Measurements from ENCODE around the gene AOPEP.
"Not testable (repeated sequence)": the region's sequence is repeated elsewhere in the genome, so short reads cannot be mapped to it uniquely, and the experiment has no call there.

Gene AOPEP

DNA sequence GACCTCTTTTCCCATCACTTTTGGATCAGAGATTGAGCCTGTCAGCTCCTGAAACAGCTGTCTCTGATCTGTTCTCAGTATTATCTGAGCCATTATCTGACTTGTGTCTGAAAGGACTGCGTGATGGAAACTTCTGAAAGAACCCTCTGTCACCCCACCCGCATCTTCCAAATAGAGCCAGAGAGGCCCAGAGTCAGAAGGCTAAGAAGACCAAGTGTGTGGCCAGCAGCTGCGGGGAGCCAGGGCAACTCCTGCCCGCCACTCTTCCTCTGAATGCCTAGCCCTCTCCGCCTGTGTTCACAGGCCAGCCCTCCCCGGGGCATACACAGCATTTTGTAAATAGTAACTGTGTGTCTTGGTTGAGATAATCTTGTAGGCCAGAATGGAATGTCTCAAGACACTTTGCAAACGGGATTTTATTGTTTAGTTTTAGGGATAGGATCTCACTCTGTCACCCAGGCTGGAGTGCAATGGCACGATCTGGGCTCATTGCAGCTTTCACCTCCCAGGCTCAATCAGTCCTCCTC, 92.7 kb downstream of the AOPEP start:
- no peak for DNase-seq

DNA sequence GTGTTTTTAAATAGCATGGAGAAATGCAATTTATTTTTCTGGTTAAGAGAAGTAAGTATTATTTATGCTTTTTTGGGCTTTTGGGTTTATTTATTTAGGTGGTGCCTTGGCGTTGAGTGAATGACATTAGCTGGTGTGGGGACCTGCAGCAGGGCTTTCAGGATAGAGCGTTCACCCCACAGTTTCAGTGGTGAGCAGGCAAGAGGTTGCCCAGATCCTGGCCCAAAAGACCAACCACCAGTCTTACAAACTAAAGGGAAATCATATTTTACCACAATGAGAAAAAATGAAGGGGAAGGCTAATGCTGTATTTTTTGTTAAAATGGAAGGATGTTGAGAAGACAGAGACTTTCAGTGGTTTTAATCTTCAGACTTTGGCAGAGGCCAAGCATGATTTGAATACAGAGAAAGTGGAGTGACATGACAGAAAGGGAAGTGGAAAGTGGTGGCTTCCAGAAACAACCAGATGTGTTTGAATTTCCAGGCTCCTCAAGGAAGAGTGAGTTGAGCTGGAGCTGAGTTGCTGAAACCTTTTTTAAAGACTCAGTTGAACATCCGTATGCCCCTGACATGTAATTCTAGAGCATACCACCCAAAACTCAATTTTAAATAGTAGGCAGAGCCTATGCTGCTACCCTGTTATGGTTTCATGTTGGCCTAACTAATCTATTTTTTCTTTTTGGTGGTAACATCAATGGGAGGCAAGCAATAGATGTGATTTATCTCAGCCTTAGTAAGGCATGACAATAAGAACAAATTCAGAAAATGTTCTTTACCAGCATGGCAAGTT, 94.8 kb downstream of the AOPEP start:
- no peak for DNase-seq

DNA sequence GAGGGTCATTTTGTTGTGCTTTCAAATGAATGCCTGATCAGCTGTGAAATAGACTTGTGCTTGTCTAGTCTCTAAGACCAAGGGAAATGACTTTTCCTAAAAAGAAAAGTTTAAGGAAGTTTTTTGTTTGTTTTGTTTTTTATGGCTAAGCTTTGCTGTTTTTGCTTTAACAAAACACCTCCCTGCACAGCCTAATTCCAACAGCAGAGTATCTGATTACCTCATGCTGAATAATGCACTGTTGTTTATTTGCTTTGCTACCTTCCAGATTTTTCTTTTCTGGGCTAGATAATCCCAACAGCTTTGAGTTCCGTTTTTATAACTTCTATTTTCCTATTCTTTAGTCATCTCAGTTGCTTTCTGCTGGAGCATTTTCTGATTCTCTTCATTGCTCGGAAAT, 95.8 kb downstream of the AOPEP start:
- DNase-seq = no peak

DNA sequence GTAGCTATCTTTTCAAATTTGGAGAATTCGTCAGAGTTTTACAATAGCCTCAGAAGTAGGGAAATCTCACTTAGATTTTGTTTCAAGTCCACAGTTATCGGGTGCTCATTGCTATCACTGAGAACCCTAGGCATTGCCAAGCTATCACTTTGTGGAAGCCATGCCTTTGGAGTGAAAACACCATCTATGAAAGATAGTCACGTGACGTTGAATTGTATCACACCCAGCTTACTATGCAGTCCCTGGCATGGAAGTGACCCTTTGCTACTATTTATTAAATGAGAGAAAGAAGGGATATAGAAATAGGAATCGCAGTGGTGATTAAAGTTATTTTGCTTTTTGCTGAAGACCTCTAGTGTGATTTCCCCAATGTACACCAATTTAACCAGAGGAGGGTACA, 97.2 kb downstream of the AOPEP start:
- no peak for DNase-seq

DNA sequence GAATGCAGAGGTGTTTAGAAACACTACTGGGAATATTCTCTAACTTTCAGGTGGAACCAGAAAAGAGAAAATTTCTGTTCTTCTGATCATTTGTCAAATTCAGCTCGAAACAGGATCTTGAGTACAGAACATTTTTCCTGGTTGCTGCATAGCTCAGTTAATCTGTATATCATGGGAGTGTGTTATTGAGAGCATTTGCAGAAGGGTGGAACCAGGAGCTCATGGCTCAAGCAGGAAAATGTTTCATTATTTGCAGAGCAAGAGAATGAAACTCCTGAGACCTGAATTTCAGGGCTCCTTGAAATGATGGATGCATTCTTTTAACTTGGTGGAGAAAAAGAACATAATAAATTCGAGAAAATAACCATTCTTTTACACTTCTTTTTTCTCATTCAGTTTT, 97.9 kb downstream of the AOPEP start:
- DNase-seq = no peak

DNA sequence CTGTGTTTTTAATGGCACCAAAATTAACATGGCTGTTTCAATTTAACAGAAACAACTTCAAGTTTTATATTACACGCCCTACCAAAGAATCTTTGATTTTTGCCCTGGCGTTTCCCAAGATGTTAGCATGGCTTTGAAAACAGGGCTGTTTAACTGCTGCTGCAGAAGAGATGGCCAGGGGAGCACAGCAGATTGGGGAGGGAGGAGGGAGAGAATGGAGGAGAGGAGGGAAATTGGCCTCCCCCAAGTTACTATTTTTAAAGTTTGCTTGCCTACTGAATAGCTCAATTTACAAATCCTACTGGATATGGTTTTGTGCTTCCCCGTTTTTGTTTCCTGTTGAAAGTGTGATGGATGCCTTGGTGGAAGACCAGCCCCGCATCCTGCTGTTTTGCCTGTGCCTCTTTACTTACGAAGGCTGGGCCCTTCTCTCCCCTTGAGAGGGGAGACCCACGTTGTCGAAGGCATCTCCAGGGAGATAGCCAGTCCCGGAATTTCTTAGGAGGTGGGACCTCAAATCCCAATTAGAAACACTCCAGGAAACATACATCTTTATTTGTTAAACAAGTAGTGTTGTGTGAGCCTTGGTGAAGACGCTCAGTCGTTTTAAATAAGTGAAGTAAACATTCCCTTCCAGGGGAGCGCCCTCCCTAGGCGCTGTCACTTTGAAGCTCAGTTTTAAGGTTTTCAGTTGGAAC, 98.6 kb downstream of the AOPEP start:
- no peak for DNase-seq

DNA sequence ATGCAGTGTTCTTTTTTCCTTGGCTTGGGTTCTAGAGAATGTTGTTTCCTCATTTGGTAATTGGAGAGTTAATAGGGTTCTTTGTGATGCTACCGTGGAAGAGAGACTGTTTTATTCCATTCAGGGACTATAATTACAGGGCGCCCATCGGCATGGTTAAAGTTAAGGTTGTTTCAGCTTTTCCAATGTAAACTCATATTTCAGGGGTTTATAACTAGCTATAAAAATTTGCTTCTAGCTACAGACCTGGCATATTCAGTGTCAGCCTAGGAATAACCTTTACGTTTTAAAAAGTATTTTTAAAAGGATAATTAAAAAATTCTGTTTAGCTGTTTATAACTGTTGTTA, 99.1 kb downstream of the AOPEP start:
- DNase-seq = no peak

DNA sequence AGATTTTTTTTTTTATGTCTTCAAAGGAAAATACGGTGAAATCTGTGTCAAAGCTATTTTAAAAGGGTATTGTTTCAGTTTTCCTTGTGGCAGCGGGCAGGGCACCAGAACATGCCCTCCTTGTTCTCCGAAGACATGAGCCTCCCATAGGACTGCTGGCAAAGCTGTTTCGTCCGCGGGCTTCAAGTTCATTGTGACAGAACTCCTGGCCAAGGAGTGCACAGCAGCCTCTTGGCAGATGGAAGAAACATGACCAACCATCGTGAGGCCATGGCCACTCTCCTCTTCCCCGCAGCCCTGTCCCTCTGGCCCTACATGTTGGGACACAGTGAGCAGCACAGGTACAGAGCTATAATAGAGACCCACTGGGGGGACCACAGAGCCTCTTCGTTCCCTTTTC, 99.5 kb downstream of the AOPEP start:
- DNase-seq = no peak

DNA sequence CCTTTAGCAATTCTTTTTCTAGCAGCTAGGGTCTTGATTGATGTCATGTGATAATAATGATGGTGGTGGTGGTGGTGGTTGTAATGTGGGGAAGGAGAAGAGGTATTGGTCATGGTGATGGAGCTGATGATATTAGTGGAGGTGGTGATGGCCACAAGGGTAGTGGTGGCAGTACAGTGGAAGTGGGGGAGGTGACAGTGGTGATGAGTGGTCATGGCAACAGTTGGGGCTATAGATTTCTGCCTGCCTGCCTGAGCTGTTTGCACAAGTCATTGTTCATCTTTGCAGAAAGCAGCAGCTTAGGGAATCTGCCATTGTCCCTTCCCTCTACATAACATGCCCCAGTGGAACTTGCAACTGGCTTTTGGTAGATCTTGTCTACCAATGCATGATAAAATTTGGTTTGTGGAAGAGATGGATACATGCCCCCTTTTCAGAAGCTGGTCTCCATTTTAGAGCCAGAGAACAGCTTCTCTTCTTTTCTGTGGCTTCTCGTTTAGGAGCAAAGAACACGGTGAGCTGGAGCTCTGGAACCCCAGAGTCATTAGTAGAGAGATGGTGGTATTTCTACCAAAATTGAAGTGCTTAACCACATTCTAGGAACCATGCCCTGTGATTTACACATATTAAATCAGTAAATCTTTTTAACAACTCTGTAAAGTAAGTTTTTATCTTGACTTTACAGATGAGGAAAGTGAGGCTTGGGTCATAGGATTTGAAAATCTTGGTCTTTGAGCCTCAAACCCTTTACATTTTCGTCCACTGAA, 100.3 kb downstream of the AOPEP start:
- no peak for DNase-seq

DNA sequence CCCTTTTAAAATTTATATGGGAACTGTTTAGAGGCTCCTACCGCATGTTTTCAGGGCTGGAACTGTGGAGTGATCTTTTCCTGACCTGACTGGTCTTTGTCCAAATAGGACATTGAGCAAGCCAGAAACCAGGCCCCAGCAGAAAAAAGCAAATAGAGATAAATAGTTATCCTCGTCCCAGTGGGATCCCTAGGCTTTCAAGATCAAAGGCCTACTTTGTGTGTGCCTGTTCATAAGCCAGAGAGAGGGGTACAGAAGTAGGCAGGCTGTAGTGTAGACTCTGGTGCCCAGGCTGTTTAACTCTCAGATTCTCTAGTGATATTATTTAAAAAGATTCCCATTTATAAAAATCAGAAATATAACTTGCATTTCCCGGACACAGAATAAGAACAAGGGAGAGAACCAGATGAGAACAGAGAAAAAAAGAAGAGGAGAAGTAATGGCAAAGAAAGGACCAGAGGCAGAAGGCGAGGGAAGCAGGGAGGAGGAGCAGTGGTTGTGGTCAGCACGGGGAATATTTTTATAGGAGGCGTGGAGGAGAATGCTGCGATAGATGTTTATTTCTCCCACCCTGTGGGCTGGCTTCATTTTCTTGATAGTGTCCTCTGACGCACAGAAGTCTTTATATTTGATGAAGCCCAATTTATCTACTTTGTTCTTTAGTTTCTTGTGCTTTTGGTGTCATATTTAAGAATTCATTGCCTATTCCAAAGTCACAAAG, 101.2 kb downstream of the AOPEP start:
- no peak for DNase-seq

DNA sequence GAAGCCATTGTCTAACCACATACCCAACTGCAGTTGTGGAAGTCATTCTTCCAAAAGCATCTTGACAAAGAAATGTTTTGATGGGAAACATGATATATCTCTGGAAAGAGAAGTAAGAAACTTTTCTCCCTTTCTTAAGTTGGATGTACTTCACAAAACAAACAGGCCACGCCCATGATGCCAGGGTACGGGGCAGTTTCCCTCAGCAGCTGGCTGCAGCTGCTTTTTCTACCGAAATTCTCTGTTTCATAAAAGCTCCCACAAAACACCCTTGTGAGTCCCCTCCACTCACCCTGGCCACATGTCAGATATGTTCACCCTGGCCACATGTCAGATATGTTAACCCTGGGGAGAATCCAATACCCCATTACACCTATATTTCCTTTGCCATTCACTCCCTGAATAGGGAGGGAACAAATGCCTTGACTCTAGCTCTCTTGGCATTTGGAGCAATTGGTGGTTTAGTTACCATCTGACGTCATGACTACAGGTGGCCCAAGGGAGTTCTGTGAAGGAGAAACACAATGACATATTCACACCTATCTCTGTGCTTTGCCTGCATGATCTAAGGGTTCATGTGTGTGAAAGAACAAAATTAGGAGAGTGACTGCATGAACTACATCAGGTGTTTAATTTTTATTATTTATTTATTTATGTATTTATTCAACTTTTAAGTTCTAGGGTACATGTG, 103.0 kb downstream of the AOPEP start:
- no peak for DNase-seq

DNA sequence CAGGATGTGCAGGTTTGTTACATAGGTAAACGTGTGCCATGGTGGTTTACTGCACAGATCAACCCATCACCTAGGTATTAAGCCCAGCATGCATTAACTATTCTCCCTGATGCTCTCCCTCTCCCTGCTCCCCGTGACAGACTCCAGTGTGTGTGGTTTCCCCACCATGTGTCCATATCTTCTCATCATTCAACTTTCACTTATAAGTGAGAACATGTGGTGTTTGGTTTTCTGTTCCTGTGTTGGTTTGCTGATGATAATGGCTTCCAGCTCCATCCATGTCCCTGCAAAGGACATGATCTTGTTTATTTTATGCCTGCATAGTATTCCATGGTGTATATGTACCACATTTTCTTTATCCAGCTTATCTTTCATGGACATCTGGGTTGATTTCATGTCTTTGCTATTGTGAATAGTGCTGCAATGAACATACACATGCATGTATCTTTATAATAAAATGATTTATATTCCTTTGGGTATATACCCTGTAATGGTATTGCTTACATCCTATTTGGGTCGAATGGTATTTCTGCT, 103.6 kb downstream of the AOPEP start:
- DNase-seq = not testable (repeated sequence)

DNA sequence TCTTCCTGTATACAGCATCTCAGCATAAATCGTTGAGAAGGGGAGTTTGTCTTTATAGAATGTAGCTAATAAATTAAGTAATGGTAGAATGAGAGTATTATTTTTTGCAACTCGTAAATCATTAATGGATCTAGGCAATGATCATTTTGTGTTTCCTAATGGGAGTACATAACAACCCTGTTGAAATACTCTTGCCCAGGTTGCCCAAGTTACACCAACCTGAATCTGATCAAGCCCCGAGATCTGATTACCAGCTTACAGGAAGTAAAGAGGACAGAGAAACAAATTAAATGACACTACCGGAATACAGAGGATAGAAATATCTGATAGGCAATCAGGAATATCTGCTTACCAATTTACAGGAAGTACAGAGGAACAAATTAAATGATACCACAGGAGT, 107.3 kb downstream of the AOPEP start:
- no peak for DNase-seq

DNA sequence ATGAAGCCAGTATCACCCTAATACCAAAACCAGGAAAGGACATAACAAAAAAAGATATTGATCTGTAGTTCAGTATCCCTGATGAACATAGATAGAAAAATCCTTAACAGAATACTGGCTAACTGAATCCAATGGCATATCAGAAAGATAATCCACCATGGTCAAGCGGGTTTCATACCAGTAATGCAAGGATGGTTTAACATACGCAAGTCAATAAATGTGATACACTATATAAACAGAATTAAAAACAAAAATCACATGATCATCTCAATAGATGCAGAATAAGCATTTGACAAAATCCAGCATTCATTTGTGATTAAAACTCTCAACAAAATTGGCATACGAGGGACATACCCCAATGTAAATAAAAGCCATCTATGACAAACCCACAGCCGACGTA, 110.9 kb downstream of the AOPEP start:
- DNase-seq = no peak

DNA sequence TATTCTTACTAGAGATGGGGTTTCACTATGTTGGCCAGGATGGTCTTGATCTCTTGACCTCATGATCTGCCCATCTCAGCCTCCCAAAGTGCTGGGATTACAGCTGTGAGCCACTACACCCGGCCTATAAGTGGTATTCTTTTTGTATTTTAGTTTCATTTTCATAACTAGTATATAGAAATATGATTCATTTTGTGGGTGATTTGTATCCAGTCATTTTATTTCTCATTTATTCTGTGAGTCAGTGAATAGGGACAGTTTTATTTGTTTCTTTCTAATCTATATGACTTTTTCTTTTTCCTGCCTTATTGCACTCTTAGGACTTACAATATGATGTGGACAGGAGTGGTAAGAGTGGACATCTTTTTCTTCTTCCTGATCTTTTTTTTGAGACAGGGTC, 112.9 kb downstream of the AOPEP start:
- DNase-seq = no peak

DNA sequence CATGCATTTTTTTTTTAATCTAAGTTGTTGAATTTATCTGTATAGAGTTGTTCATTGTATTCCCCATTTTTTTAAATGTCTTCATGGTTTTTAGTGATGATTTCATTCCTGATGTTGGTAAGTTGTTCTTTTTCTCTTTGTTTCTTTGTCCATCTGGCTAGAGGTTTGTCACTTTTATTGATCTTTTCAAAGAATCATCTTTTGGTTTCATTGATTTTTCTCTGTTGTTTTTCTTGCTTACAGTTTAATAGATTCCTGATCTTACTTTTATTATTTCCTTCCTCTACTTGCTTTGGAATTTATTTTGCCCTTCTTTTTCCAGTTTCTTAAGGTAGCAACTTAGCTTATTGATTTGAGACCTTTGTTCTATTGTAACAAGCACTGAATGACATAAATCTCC, 114.2 kb downstream of the AOPEP start:
- DNase-seq = no peak

DNA sequence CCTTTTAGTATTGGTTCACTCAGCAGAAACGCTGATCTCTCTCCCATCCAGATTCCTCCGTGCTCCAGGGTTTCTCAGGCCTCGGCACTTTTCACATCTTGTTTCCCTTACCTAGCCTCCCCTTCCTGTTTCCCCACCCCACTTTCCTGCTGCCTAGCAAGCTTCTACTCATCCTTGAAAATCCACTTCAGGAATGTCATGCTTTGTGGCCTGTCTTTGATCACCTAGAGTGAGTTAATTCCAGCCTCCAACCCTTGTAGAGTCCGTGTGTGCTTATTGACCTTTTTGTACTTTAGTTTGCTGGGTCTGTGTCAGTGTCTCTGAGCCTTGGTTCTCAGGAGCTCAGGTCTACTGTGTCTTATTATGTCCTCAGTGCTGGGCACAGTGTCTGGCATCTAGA, 116.6 kb downstream of the AOPEP start:
- no peak for DNase-seq

DNA sequence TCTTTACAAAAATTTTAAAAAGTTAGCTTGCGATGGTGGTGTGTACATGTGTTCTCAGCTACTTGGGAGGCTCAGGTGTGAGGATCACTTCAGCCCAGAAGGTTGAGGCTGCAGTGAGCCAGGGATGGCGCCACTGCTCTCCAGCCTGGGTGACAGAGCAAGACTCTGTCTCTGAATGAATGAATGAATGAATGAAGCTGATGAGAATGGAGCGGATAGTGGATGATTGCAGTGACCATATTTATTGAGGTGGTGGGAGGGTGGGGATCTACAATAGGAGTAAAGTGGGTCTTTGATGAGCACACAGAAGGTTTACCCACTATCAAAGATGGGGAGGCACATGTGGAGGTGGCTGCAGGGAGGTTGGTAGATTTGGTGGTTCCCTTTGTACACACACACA, 120.2 kb downstream of the AOPEP start:
- DNase-seq = no peak

DNA sequence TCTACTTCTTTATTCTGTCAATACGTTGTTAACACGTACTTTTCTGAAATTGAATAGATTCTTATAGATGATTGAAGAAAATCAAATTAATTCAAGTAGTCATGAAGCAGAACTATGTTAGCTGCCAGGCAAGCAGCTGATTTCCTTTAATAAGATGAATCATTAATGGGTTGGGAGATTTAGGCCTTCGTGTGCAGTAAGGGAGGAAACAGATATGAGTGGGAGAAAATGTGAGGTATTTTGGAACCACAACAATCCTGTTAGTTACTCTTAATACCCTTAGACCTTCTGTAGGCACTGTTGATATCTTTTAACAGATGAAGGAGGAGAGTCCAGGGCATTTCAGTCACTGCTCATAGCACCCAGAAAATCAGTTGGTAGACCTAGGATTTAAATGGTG, 121.0 kb downstream of the AOPEP start:
- no peak for DNase-seq

DNA sequence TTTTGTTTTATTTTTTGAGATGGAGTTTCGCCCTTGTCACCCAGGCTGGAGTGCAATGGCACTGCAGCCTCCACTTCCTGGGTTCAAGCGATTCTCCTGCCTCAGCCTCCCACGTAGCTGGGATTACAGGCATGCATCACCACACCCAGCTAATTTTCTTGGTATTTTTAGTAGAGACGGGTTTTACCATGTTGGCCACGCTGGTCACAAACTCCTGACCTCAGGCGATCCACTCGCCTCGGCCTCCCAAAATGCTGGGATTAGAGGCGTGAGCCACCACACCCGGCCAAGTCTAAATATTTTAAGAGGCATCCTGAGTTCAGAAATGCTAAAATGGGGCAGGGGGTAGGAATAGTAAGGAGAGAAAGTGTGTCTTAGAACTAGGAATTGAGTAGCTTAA, 122.3 kb downstream of the AOPEP start:
- not testable (repeated sequence) for DNase-seq

DNA sequence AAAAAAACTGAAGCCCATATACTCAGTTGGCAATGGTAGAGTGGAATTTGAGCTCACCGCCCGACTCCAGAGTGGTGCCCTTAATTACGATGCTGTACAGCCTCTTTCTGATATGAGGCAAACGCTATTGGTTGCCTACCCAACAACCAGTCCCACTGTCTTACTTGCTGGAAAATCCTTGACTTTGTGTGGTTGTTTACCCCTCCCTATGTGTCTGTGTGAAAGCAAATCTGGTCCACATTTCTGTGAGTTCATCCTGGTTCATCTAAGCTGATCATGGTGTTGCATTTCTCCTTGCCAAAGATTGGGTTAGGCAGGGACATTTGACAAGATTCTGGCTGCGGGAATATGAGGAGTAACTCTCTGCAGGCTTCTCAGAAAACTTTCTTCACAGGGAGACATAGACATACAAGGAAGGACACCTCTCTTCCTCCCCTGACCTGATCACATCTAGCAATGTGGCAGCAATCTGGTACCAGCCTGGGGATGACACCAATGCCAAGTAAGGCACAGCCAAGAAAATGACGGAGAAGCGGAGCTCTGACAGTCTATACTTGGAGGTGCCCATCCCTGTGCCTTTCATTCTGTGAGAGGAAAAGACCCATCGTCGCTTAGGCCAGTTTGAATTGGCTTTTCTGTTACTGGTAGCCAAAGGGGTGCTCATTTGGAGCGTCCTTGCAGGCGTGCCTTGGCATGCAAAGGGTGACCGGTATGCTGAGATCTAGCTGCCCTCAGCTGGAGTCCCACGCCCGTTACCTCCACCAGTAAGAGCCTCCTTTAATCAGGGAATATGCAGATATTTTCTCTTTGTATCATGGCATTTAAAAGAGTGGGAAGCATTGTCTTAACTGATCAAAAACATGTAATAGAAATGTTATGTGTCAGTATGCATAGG, 124.3 kb downstream of the AOPEP start:
- no peak for DNase-seq
